Ovary (tissue), 3 donors: ENCODE data around the gene MDN1.

Experiments
- POLR2A ChIP-seq: fragments of 450-650 bp; IDR thresholded peaks from one replicate; pipeline ENCODE4 v1.6.1; 2017; ENCODE audit warnings: antibody characterized with exemption, mild to moderate bottlenecking, moderate library complexity
- TF ChIP-seq, protein P1 (sequence below), 3 donors: fragments of 450-650 bp in 2 of 3; fragments of 200-600 bp in 1 of 3; IDR thresholded peaks; one replicate each; pipeline versions ENCODE4 v1.5.1 to v1.8.0; 2016 to 2022; ENCODE audit warnings: antibody characterized with exemption in 3 of 3, mild to moderate bottlenecking in 1 of 3
- donor health status: DM: no; HTN: no; CAD: no.

DNA sequence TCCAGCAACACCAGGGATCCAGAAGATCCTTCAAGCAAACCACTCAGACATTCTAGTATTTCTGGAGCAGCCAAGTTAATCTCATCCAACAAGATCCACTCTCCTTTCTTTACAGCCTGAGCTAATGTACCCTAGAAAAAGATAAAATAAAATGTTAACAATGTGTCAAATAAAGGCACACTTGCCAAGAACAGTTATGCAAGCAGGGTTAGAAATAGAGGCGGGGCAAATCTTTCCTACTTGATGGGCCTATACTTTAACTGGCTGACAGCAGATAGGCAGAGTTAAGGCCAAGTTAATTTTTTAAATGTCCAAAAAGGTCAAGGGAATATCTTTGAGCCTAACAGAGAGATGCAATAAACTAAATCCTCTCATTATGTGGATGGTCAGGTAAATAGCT is 60.8 kb downstream of the MDN1 start:
- TF ChIP-seq, protein P1, sequence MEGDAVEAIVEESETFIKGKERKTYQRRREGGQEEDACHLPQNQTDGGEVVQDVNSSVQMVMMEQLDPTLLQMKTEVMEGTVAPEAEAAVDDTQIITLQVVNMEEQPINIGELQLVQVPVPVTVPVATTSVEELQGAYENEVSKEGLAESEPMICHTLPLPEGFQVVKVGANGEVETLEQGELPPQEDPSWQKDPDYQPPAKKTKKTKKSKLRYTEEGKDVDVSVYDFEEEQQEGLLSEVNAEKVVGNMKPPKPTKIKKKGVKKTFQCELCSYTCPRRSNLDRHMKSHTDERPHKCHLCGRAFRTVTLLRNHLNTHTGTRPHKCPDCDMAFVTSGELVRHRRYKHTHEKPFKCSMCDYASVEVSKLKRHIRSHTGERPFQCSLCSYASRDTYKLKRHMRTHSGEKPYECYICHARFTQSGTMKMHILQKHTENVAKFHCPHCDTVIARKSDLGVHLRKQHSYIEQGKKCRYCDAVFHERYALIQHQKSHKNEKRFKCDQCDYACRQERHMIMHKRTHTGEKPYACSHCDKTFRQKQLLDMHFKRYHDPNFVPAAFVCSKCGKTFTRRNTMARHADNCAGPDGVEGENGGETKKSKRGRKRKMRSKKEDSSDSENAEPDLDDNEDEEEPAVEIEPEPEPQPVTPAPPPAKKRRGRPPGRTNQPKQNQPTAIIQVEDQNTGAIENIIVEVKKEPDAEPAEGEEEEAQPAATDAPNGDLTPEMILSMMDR (IDR thresholded peaks at IDR 0.05), result no peak
- no peak for TF ChIP-seq POLR2A
